Subcutaneous adipose tissue (tissue), 4 donors: ENCODE data around the gene IQSEC2. TPM values are rescaled to one million over a fixed set of nuclear protein-coding genes. Genes with fewer than 3 reads are reported as not detected.

Source experiments
- total RNA-seq, 4 donors: library from RNA; depleted of rRNA; stranded (reverse); fragments of >200 nt; gene quantifications; one replicate each; pipeline ENCODE4 v1.1.0, GENCODE V29; 2016
- TF ChIP-seq, protein P1 (sequence below): fragments of 450-650 bp; IDR thresholded peaks from one replicate; pipeline ENCODE4 v1.5.1; 2016; ENCODE audit warnings: low read depth, mild to moderate bottlenecking, control low read depth, antibody characterized with exemption, moderate library complexity

IQSEC2 gene
- total RNA-seq, 4 donors from 2014 or later = 13.0 to 24.5 (median 19.2) TPM

DNA sequence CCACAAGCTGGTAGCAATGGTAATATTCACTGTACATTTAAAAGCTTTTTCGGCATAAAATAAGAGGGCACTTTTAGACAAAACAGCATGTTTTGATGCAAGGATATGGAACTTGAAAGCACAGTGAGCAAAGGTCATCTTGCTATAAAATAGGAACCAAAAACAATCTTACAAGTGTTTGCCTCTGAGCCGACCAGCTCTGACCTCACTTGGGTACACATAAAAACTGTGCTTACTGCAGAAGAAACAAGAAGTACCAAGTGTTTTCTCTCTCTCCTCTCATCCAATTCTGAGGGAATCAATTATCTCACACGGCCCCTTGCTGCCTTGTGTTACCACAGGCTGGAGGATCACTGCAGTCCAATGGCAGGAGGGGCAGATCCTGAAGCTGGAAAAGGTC, 4.8 kb upstream of the IQSEC2 start:
- TF ChIP-seq, protein P1, sequence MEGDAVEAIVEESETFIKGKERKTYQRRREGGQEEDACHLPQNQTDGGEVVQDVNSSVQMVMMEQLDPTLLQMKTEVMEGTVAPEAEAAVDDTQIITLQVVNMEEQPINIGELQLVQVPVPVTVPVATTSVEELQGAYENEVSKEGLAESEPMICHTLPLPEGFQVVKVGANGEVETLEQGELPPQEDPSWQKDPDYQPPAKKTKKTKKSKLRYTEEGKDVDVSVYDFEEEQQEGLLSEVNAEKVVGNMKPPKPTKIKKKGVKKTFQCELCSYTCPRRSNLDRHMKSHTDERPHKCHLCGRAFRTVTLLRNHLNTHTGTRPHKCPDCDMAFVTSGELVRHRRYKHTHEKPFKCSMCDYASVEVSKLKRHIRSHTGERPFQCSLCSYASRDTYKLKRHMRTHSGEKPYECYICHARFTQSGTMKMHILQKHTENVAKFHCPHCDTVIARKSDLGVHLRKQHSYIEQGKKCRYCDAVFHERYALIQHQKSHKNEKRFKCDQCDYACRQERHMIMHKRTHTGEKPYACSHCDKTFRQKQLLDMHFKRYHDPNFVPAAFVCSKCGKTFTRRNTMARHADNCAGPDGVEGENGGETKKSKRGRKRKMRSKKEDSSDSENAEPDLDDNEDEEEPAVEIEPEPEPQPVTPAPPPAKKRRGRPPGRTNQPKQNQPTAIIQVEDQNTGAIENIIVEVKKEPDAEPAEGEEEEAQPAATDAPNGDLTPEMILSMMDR = no peak

GRCh38 chrX:53285591-53285990, 4.2 kb upstream of the IQSEC2 start:
- TF ChIP-seq, protein P1 = no peak

- TF ChIP-seq, protein P1 = no peak
Measured at GRCh38 chrX:53284684-53285447, 3.5 kb upstream of the IQSEC2 start.

- TF ChIP-seq, protein P1 = no peak
Measured at GRCh38 chrX:53283567-53283966, 2.2 kb upstream of the IQSEC2 start.

- TF ChIP-seq, protein P1 = no peak
Measured at GRCh38 chrX:53283099-53283498, 1.7 kb upstream of the IQSEC2 start.

- TF ChIP-seq, protein P1 = no peak
Measured at GRCh38 chrX:53281963-53282695, 745 bp upstream of the IQSEC2 start.
